Smooth muscle cell (in vitro differentiated cells): ENCODE data around the gene ACSBG1. TPM values are rescaled to one million over a fixed set of nuclear protein-coding genes. Genes with fewer than 3 reads are reported as not detected.

Source experiments
- DNase-seq: peaks from one replicate; lab custom pipeline; 2025; ENCODE audit not compliant: unreplicated experiment; lab: John Stamatoyannopoulos, UW
- H2AFZ ChIP-seq: fragments of 200-600 bp; sonication (generic); 2 replicates; pipeline ENCODE4 v1.6.0; 2016; ENCODE audit warnings: antibody characterized with exemption, low read depth, mild to moderate bottlenecking
- H3F3A ChIP-seq: fragments of 200-600 bp; sonication (generic); 2 replicates; pipeline ENCODE4 v1.6.0; 2017; ENCODE audit warnings: antibody characterized with exemption, low read depth
- H3K27ac ChIP-seq: fragments of 200-600 bp; sonication (generic); 2 replicates; pipeline ENCODE4 v1.5.1; 2016; ENCODE audit warnings: low read depth, mild to moderate bottlenecking
- H3K27me3 ChIP-seq: fragments of 200-600 bp; sonication (generic); 2 replicates; pipeline ENCODE4 v1.6.1; 2016; ENCODE audit warnings: low read depth, mild to moderate bottlenecking
- H3K36me3 ChIP-seq: fragments of 200-600 bp; sonication (generic); 2 replicates; pipeline ENCODE4 v1.5.1; 2016; ENCODE audit warnings: low read depth
- H3K4me1 ChIP-seq: fragments of 200-600 bp; sonication (generic); 2 replicates; pipeline ENCODE4 v1.5.1; 2016; ENCODE audit warnings: low read depth
- H3K4me2 ChIP-seq: fragments of 200-600 bp; sonication (generic); 2 replicates; pipeline ENCODE4 v1.6.0; 2016; ENCODE audit warnings: mild to moderate bottlenecking
- H3K4me3 ChIP-seq: fragments of 200-600 bp; sonication (generic); 2 replicates; pipeline ENCODE4 v1.5.1; 2016; ENCODE audit warnings: mild to moderate bottlenecking
- H3K79me2 ChIP-seq: fragments of 200-600 bp; sonication (generic); 2 replicates; pipeline ENCODE4 v1.6.0; 2016; ENCODE audit warnings: low read depth, mild to moderate bottlenecking
- H3K9ac ChIP-seq: fragments of 200-600 bp; sonication (generic); 2 replicates; pipeline ENCODE4 v1.6.0; 2016; ENCODE audit warnings: low read depth
- H3K9me3 ChIP-seq: fragments of 200-600 bp; sonication (generic); replicated peaks from 2 replicates; pipeline ENCODE4 v1.5.1; 2016; ENCODE audit warnings: low read depth
- H4K20me1 ChIP-seq: fragments of 200-600 bp; sonication (generic); 2 replicates; pipeline ENCODE4 v1.6.0; 2016; ENCODE audit warnings: low read depth
- WGBS: methylation state at CpG from one replicate; pipeline ENCODE4 v1.1.7; 2016; ENCODE audit warnings: low lambda C conversion rate; 5-methylcytosine and 5-hydroxymethylcytosine counted together
- polyA plus RNA-seq: library from polyadenylated mRNA; unstranded; fragments of >200 nt; fragmentation: Nextera tagmentation; extraction: Ambion mirVana; gene quantifications from 2 replicates; pipeline ENCODE4 v1.2.1, GENCODE V29; 2016
- total RNA-seq: library from RNA; depleted of rRNA; stranded (reverse); fragments of >200 nt; gene quantifications from 2 replicates; pipeline ENCODE4 v1.2.3, GENCODE V29; 2014
- TF ChIP-seq, protein P1 (sequence below): fragments of 200-600 bp; sonication (generic); IDR thresholded peaks from 2 replicates; pipeline ENCODE4 v1.5.1; 2017; ENCODE audit warnings: borderline replicate concordance, mild to moderate bottlenecking, antibody characterized with exemption; ENCODE audit not compliant: insufficient read depth, poor library complexity, severe bottlenecking

The ACSBG1 gene
- total and polyA plus RNA-seq, 2 experiments from 2014 or later, result under 0.01 to 0.22 TPM

GRCh38 chr15:78164010-78164409 is 70.4 kb downstream of the ACSBG1 start:
- no peak overlapping the region for H3K4me3 ChIP-seq
- no peak overlapping the region for H3K27ac ChIP-seq
- no peaks in the 10 kb centered on the region for H3K27me3 ChIP-seq
- no peak overlapping the region for H3K4me2 ChIP-seq
- H2AFZ ChIP-seq, result no peak overlapping the region
- H3K36me3 ChIP-seq, result peaks cover 6% of the 10 kb centered on the region
- WGBS, result 89% methylated on average over 2 of the region's 2 CpGs
- TF ChIP-seq, protein P1, sequence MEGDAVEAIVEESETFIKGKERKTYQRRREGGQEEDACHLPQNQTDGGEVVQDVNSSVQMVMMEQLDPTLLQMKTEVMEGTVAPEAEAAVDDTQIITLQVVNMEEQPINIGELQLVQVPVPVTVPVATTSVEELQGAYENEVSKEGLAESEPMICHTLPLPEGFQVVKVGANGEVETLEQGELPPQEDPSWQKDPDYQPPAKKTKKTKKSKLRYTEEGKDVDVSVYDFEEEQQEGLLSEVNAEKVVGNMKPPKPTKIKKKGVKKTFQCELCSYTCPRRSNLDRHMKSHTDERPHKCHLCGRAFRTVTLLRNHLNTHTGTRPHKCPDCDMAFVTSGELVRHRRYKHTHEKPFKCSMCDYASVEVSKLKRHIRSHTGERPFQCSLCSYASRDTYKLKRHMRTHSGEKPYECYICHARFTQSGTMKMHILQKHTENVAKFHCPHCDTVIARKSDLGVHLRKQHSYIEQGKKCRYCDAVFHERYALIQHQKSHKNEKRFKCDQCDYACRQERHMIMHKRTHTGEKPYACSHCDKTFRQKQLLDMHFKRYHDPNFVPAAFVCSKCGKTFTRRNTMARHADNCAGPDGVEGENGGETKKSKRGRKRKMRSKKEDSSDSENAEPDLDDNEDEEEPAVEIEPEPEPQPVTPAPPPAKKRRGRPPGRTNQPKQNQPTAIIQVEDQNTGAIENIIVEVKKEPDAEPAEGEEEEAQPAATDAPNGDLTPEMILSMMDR, result no peak
- H3K4me1 ChIP-seq, result no peaks in the 10 kb centered on the region
- H3K9me3 ChIP-seq, result no peaks in the 10 kb centered on the region
- H4K20me1 ChIP-seq, result no peaks in the 10 kb centered on the region
- no peak overlapping the region for H3K9ac ChIP-seq
- H3K79me2 ChIP-seq, result no peaks in the 10 kb centered on the region
- H3F3A ChIP-seq, result no peaks in the 10 kb centered on the region
- no peak for DNase-seq

DNA sequence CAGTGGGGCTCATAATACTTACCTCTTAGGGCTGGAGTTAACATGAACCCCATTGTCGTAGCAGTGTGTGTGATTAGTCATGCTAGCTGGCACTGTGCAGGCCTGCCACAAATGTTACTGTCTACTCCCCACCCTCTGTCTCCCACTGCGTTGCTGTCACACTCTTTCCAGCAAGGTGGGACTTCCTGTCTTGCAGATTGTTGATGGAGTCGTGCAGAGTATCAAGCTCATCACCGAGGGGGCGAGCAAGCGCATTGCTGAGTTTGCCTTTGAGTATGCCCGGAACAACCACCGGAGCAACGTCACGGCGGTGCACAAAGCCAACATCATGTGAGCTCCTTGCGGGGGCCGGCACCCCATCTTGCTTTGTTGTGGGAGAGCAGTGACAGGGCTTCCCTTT is 72.3 kb downstream of the ACSBG1 start:
- Histone ChIP-seq H3F3A (no peaks in the 10 kb centered on the region), H2AFZ (no peak overlapping the region), H3K27me3 (no peaks in the 10 kb centered on the region), H3K27ac (no peak overlapping the region), H3K36me3 (peaks cover 6% of the 10 kb centered on the region), H4K20me1 (no peaks in the 10 kb centered on the region), H3K79me2 (no peaks in the 10 kb centered on the region), H3K9me3 (no peaks in the 10 kb centered on the region), H3K9ac (no peak overlapping the region), H3K4me1 (no peaks in the 10 kb centered on the region), H3K4me3 (no peak overlapping the region), H3K4me2 (no peak overlapping the region)
- no peak for DNase-seq
- 93% methylated on average over 13 of the region's 13 CpGs for WGBS
- TF ChIP-seq, protein P1, result no peak

DNA sequence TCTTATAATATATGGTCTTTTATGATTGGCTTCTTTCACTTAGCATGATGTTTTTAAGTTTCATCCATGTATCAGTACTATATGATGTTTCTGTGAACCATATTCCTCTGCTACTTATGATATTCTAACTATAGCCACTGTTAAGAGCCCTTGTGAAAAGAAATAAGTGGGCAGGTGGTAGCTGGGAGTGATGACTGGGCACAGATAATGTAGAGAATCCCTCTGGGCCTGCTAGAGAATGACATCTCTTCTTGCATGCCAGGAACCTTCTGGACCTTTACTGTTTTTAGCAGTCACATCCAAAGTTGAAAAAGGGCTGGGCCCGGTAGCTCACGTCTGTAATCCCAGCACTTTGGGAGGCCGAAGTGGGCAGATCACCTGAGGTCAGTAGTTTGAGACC is 75.0 kb downstream of the ACSBG1 start:
- Histone ChIP-seq H2AFZ (no peak overlapping the region), H3K4me2 (no peak overlapping the region), H3K9ac (no peak overlapping the region), H3F3A (no peaks in the 10 kb centered on the region), H3K79me2 (peaks cover 2% of the 10 kb centered on the region), H3K9me3 (no peaks in the 10 kb centered on the region), H4K20me1 (peaks cover 9% of the 10 kb centered on the region), H3K27ac (no peak overlapping the region), H3K4me3 (no peak overlapping the region), H3K4me1 (no peaks in the 10 kb centered on the region), H3K27me3 (no peaks in the 10 kb centered on the region), H3K36me3 (no peaks in the 10 kb centered on the region)
- WGBS, result 94% methylated on average over 3 of the region's 3 CpGs
- TF ChIP-seq, protein P1, result no peak
- no peak for DNase-seq

- Histone ChIP-seq H3K27ac (no peak overlapping the region), H2AFZ (no peak overlapping the region), H3K27me3 (no peaks in the 10 kb centered on the region), H3K36me3 (no peaks in the 10 kb centered on the region), H3F3A (no peaks in the 10 kb centered on the region), H3K9ac (no peak overlapping the region), H3K4me1 (no peaks in the 10 kb centered on the region), H3K9me3 (no peaks in the 10 kb centered on the region), H3K4me2 (no peak overlapping the region), H4K20me1 (peaks cover 25% of the 10 kb centered on the region), H3K4me3 (no peak overlapping the region), H3K79me2 (peaks cover 24% of the 10 kb centered on the region)
- 31% methylated on average over 2 of the region's 2 CpGs for WGBS
- TF ChIP-seq, protein P1, result no peak
- no peak for DNase-seq
Observed at GRCh38 chr15:78157203-78157602, 77.2 kb downstream of the ACSBG1 start.
